Testis (tissue), 3 donors: Measurements from ENCODE around the gene NLN. TPM values are rescaled to one million over a fixed set of nuclear protein-coding genes. Genes with fewer than 3 reads are reported as not detected.

Experiments
- DNase-seq: peaks from one replicate; pipeline ENCODE4 v3.0.0-alpha.2; 2019
- H3K27ac ChIP-seq, 2 donors: fragments of 200-600 bp; sonication (generic); one replicate each; pipeline ENCODE4 v1.5.1; 2019
- H3K27me3 ChIP-seq: fragments of 200-600 bp; sonication (generic); one replicate; pipeline ENCODE4 v1.5.1; 2019
- H3K36me3 ChIP-seq: fragments of 200-600 bp; sonication (generic); one replicate; pipeline ENCODE4 v1.5.1; 2017; ENCODE audit warnings: low read depth; ENCODE audit errors: missing control alignments
- H3K4me1 ChIP-seq: fragments of 200-600 bp; sonication (generic); one replicate; pipeline ENCODE4 v1.5.1; 2019
- H3K4me3 ChIP-seq, 2 donors: fragments of 200-600 bp; sonication (generic); one replicate each; pipeline ENCODE4 v1.5.1; 2017 to 2019
- H3K9me3 ChIP-seq: fragments of 200-600 bp; sonication (generic); one replicate; pipeline ENCODE4 v1.5.1; 2017
- CTCF ChIP-seq, 3 experiments: fragments of 450-650 bp in 2 of 3; fragments of 200-600 bp in 1 of 3; sonication (generic) in 1 of 3; IDR thresholded peaks; one replicate each; pipeline ENCODE4 v1.5.1; 2016 to 2019; ENCODE audit warnings: antibody characterized with exemption in 3 of 3, mild to moderate bottlenecking in 2 of 3, moderate library complexity in 1 of 3
- POLR2A ChIP-seq: fragments of 450-650 bp; IDR thresholded peaks from one replicate; pipeline ENCODE4 v1.6.1; 2017; ENCODE audit warnings: antibody characterized with exemption, mild to moderate bottlenecking, moderate library complexity
- WGBS, 2 donors: methylation state at CpG; one replicate each; pipeline ENCODE4 v1.1.5; 2018; 5-methylcytosine and 5-hydroxymethylcytosine counted together
- intact Hi-C: fragments of 100-400 bp; cut with DNase I; formaldehyde crosslinking; loops from one replicate; pipeline ENCODE4 v1.15.1; 2023; ENCODE audit warnings: low total_unique reads
- polyA plus RNA-seq: library from polyadenylated mRNA; stranded (reverse); fragments of 350-450 nt; fragmentation: Illumina TruSeq; extraction: RNeasy Lipid Tissue Mini Kit (QIAGEN cat#74804); gene quantifications from one replicate; pipeline ENCODE4 v1.2.3, GENCODE V29; 2014; ENCODE audit warnings: low read depth, low replicate concordance; ENCODE audit not compliant: insufficient read depth
- total RNA-seq, 2 donors: library from RNA; depleted of rRNA; stranded (reverse); fragments of >200 nt; gene quantifications; one replicate each; pipeline ENCODE4 v1.2.3, GENCODE V29; 2016

Gene NLN
- total and polyA plus RNA-seq, 3 donors from 2014 or later: 6.4 to 10.1 (median 8.1) TPM

GRCh38 chr5:65750938-65751337, 28.9 kb downstream of the NLN start:
- Histone ChIP-seq H3K4me1 (no peaks in the 10 kb centered on the region), H3K36me3 (no peaks in the 10 kb centered on the region), H3K27ac (no peak overlapping the region), H3K4me3 (no peak overlapping the region), H3K9me3 (no peaks in the 10 kb centered on the region), H3K27me3 (no peaks in the 10 kb centered on the region)
- 86 to 89% methylated on average over 2 of the region's 2 CpGs for WGBS, 2 donors
- no peak for DNase-seq
- no peak for TF ChIP-seq POLR2A
- no peak for TF ChIP-seq CTCF (IDR thresholded peaks at IDR 0.05)
- intact Hi-C loops: no loop called here

GRCh38 chr5:65753189-65753588, 31.2 kb downstream of the NLN start:
- Histone ChIP-seq H3K27ac (no peak overlapping the region), H3K27me3 (no peaks in the 10 kb centered on the region), H3K9me3 (no peaks in the 10 kb centered on the region), H3K4me3 (no peak overlapping the region), H3K4me1 (no peaks in the 10 kb centered on the region), H3K36me3 (no peaks in the 10 kb centered on the region)
- WGBS, 2 donors: 73 to 76% methylated on average over 8 of the region's 8 CpGs
- no peak for DNase-seq
- intact Hi-C loops: no loop called here
- TF ChIP-seq POLR2A: no peak
- TF ChIP-seq CTCF (IDR thresholded peaks at IDR 0.05): no peak

- Histone ChIP-seq H3K4me1 (no peaks in the 10 kb centered on the region), H3K9me3 (no peaks in the 10 kb centered on the region), H3K27me3 (no peaks in the 10 kb centered on the region), H3K4me3 (no peak overlapping the region), H3K36me3 (no peaks in the 10 kb centered on the region), H3K27ac (no peak overlapping the region)
- no peak for TF ChIP-seq CTCF (IDR thresholded peaks at IDR 0.05)
- TF ChIP-seq POLR2A: no peak
- intact Hi-C loops: no loop called here
- DNase-seq: no peak
- 84 to 92% methylated on average over 4 of the region's 4 CpGs for WGBS, 2 donors
Observed at GRCh38 chr5:65758546-65759144, 36.6 kb downstream of the NLN start.

- no peak for TF ChIP-seq CTCF (IDR thresholded peaks at IDR 0.05)
- TF ChIP-seq POLR2A: no peak
- H3K27ac ChIP-seq: no peak overlapping the region
- no peak overlapping the region for H3K4me3 ChIP-seq
- H3K9me3 ChIP-seq: no peaks in the 10 kb centered on the region
- intact Hi-C loops: no loop called here
- no peaks in the 10 kb centered on the region for H3K27me3 ChIP-seq
- DNase-seq: peak; percentile 65
- no peaks in the 10 kb centered on the region for H3K4me1 ChIP-seq
- H3K36me3 ChIP-seq: no peaks in the 10 kb centered on the region
- 73 to 75% methylated on average over 2 of the region's 2 CpGs for WGBS, 2 donors
Observed at GRCh38 chr5:65760504-65761275, 38.7 kb downstream of the NLN start.
